Cardiac fibroblast (primary cell): ENCODE measurements around the gene COL23A1.

Experiments
- DNase-seq, 2 donors: peaks; one replicate each; pipeline versions ENCODE4 v3.0.0 to v3.0.0-alpha.2; 2010; ENCODE audit warnings: low read depth in 2 of 2
- H3K4me3 ChIP-seq, 2 donors: replicated peaks in 1 of 2; 1 replicate in 1 of 2; 2 replicates in 1 of 2; pipeline ENCODE4 v1.5.1; 2011; ENCODE audit warnings: low read depth in 2 of 2, low read length in 2 of 2, mild to moderate bottlenecking in 2 of 2, moderate library complexity in 1 of 2
- TF ChIP-seq, protein P1 (sequence below): IDR thresholded peaks from one replicate; pipeline ENCODE4 v1.5.1; 2011; ENCODE audit warnings: low read depth, mild to moderate bottlenecking, low read length, inconsistent platforms

COL23A1 gene

GRCh38 chr5:178479261-178479660 lies 110.9 kb downstream of the COL23A1 start:
- TF ChIP-seq, protein P1, sequence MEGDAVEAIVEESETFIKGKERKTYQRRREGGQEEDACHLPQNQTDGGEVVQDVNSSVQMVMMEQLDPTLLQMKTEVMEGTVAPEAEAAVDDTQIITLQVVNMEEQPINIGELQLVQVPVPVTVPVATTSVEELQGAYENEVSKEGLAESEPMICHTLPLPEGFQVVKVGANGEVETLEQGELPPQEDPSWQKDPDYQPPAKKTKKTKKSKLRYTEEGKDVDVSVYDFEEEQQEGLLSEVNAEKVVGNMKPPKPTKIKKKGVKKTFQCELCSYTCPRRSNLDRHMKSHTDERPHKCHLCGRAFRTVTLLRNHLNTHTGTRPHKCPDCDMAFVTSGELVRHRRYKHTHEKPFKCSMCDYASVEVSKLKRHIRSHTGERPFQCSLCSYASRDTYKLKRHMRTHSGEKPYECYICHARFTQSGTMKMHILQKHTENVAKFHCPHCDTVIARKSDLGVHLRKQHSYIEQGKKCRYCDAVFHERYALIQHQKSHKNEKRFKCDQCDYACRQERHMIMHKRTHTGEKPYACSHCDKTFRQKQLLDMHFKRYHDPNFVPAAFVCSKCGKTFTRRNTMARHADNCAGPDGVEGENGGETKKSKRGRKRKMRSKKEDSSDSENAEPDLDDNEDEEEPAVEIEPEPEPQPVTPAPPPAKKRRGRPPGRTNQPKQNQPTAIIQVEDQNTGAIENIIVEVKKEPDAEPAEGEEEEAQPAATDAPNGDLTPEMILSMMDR: no peak
- H3K4me3 ChIP-seq: no peak overlapping the region
- no peak for DNase-seq

- TF ChIP-seq, protein P1: no peak
Observed at GRCh38 chr5:178478370-178478769, 111.8 kb downstream of the COL23A1 start.

GRCh38 chr5:178477802-178478201 lies 112.4 kb downstream of the COL23A1 start:
- H3K4me3 ChIP-seq: no peak overlapping the region
- TF ChIP-seq, protein P1: no peak
- DNase-seq: no peak

More at GRCh38 chr5:178478370-178478769, 111.8 kb downstream of the COL23A1 start:
- no peak overlapping the region for H3K4me3 ChIP-seq
- no peak for DNase-seq

GRCh38 chr5:178476972-178477754 lies 113.0 kb downstream of the COL23A1 start:
- no peak for DNase-seq
- TF ChIP-seq, protein P1: no peak
- no peak overlapping the region for H3K4me3 ChIP-seq

GRCh38 chr5:178476531-178476930 lies 113.7 kb downstream of the COL23A1 start:
- no peak overlapping the region for H3K4me3 ChIP-seq
- no peak for DNase-seq
- TF ChIP-seq, protein P1: no peak

DNA sequence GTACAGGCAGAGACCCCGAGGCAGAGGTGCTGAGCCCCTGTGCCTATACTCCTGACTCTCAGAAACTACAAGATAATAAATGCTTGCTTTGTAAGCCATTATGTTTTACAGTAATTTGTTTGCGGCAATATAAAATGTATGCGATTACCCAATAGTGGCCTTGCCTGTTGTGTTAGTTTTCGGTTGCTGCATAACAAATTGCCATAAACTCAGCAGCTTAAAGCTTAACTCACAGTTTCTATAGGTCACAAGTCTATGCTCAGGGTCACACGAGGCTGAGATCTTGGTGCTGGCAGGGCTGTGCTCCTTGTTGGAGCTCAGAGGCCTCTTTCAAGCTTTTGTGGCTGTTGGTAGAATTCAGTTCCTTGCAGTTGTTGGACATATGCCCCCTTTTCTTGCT lies 114.8 kb downstream of the COL23A1 start:
- no peak for DNase-seq
- TF ChIP-seq, protein P1: no peak
- no peak overlapping the region for H3K4me3 ChIP-seq
